ENCODE results near the gene PRKCD.
"Not testable (repeated sequence)": the region's sequence is repeated elsewhere in the genome, so short reads cannot be mapped to it uniquely, and the experiment has no call there.

Gene PRKCD

GRCh38 chr3:53139906-53140846 lies 20.8 kb upstream of the PRKCD start:
- DNase-seq (ENCODE audit: low spot score) = no peak

GRCh38 chr3:53140847-53141845 lies 19.9 kb upstream of the PRKCD start:
- no peak for DNase-seq (ENCODE audit: low spot score)

- no peak for DNase-seq (ENCODE audit: low spot score)
These were observed 18.0 kb upstream of the PRKCD start for GRCh38 chr3:53142986-53143385.

GRCh38 chr3:53144446-53144845 lies 16.6 kb upstream of the PRKCD start:
- no peak for DNase-seq (ENCODE audit: low spot score)

- no peak for DNase-seq (ENCODE audit: low spot score)
These were observed 15.9 kb upstream of the PRKCD start for GRCh38 chr3:53144862-53145712.

GRCh38 chr3:53145713-53146080 lies 15.3 kb upstream of the PRKCD start:
- DNase-seq (ENCODE audit: low spot score) = no peak

GRCh38 chr3:53146319-53146891 lies 14.6 kb upstream of the PRKCD start:
- no peak for DNase-seq (ENCODE audit: low spot score)

- DNase-seq (ENCODE audit: low spot score) = no peak
These were observed 13.7 kb upstream of the PRKCD start for GRCh38 chr3:53147151-53147902.

GRCh38 chr3:53147903-53148400 lies 13.1 kb upstream of the PRKCD start:
- no peak for DNase-seq (ENCODE audit: low spot score)

GRCh38 chr3:53149006-53149690 lies 11.9 kb upstream of the PRKCD start:
- no peak for DNase-seq (ENCODE audit: low spot score)

- DNase-seq (ENCODE audit: low spot score) = no peak
These were observed 11.3 kb upstream of the PRKCD start for GRCh38 chr3:53149699-53150098.

GRCh38 chr3:53150247-53151085 lies 10.5 kb upstream of the PRKCD start:
- no peak for DNase-seq (ENCODE audit: low spot score)

- DNase-seq (ENCODE audit: low spot score) = not testable (repeated sequence)
These were observed 9.9 kb upstream of the PRKCD start for GRCh38 chr3:53151086-53151438.

GRCh38 chr3:53151465-53151864 lies 9.5 kb upstream of the PRKCD start:
- no peak for DNase-seq (ENCODE audit: low spot score)

GRCh38 chr3:53151870-53152660 lies 8.9 kb upstream of the PRKCD start:
- DNase-seq (ENCODE audit: low spot score) = no peak

GRCh38 chr3:53153264-53153823 lies 7.7 kb upstream of the PRKCD start:
- DNase-seq (ENCODE audit: low spot score) = no peak

GRCh38 chr3:53153980-53154379 lies 7.0 kb upstream of the PRKCD start:
- DNase-seq (ENCODE audit: low spot score) = no peak

GRCh38 chr3:53154881-53155285 lies 6.1 kb upstream of the PRKCD start:
- DNase-seq (ENCODE audit: low spot score) = no peak
